K562 (cell line): Measurements from ENCODE around the gene MAP3K12. TPM values are rescaled to one million over a fixed set of nuclear protein-coding genes. Genes with fewer than 3 reads are reported as not detected.

Experiments
- ATF4 ChIP-seq: fragments of 450-650 bp; formaldehyde crosslinking; IDR thresholded peaks from 2 replicates; pipeline ENCODE4 v1.4.0; 2022; ENCODE audit warnings: mild to moderate bottlenecking, moderate library complexity
- CGGBP1 ChIP-seq: fragments of 250-450 bp; sonication (Bioruptor Pico); IDR thresholded peaks from 2 replicates; pipeline ENCODE4 v1.9.0; 2021; ENCODE audit warnings: mild to moderate bottlenecking
- CREB3L1 ChIP-seq: fragments of 450-650 bp; IDR thresholded peaks from 2 replicates; pipeline ENCODE4 v1.6.1; 2014; ENCODE audit warnings: low read depth, mild to moderate bottlenecking, moderate library complexity, borderline replicate concordance
- CREBBP ChIP-seq: IDR thresholded peaks from one replicate; pipeline ENCODE4 v1.6.1; 2012; ENCODE audit warnings: low read depth, mild to moderate bottlenecking, control low read depth, inconsistent platforms, low read length
- CTCFL ChIP-seq: IDR thresholded peaks from 2 replicates; pipeline ENCODE4 v1.6.1; 2011; ENCODE audit warnings: borderline replicate concordance, low read depth, mild to moderate bottlenecking, moderate library complexity, low read length; ENCODE audit not compliant: insufficient read depth, poor library complexity, severe bottlenecking
- GABPA ChIP-seq: fragments of 200-800 bp; sonication (Bioruptor generic); conservative IDR thresholded peaks from 2 replicates; pipeline ENCODE4 v1.6.1; 2016; ENCODE audit warnings: low read depth, missing genetic modification characterization, missing compliant biosample characterization
- HNRNPL ChIP-seq: fragments of 200-400 bp; formaldehyde crosslinking; IDR thresholded peaks from 2 replicates; pipeline ENCODE4 v1.6.1; 2017; ENCODE audit warnings: low read depth, mild to moderate bottlenecking, low read length
- KDM1A ChIP-seq, 2 experiments: fragments of 450-650 bp; IDR thresholded peaks; 2 replicates each; pipeline ENCODE4 v1.6.1; 2016; ENCODE audit warnings: mild to moderate bottlenecking in 2 of 2
- MCM7 ChIP-seq, 2 experiments: fragments of 450-650 bp; IDR thresholded peaks; 2 replicates each; pipeline ENCODE4 v1.6.1; 2016 to 2018
- MTA3 ChIP-seq: fragments of 450-650 bp; formaldehyde crosslinking; IDR thresholded peaks from 2 replicates; pipeline ENCODE4 v1.6.1; 2017; ENCODE audit warnings: mild to moderate bottlenecking, borderline replicate concordance
- NFE2 ChIP-seq: IDR thresholded peaks from 2 replicates; pipeline ENCODE4 v1.6.1; 2014; ENCODE audit warnings: antibody characterized with exemption, low read depth
- PTBP1 ChIP-seq: fragments of 200-400 bp; formaldehyde crosslinking; IDR thresholded peaks from 2 replicates; pipeline ENCODE4 v1.6.1; 2017; ENCODE audit warnings: low read depth, low read length
- RBM25 ChIP-seq: fragments of 200-400 bp; formaldehyde crosslinking; IDR thresholded peaks from 2 replicates; pipeline ENCODE4 v1.6.1; 2018; ENCODE audit warnings: low read length, low read depth, moderate library complexity; ENCODE audit not compliant: severe bottlenecking
- RNF2 ChIP-seq: sonication (generic); IDR thresholded peaks from 2 replicates; pipeline ENCODE4 v1.6.1; 2016
- ZC3H11A ChIP-seq: IDR thresholded peaks from 2 replicates; pipeline ENCODE4 v1.6.1; 2012; ENCODE audit warnings: low read depth, low read length, improper control_type of control experiment
- ZFX ChIP-seq: sonication (generic); formaldehyde crosslinking; IDR thresholded peaks from 2 replicates; pipeline ENCODE4 v1.8.0; 2022; ENCODE audit warnings: mild to moderate bottlenecking, missing genetic modification reagents, moderate library complexity
- ZNF239 ChIP-seq: fragments of 250-450 bp; sonication (Bioruptor Pico); IDR thresholded peaks from 2 replicates; pipeline ENCODE4 v1.4.0; 2020; ENCODE audit warnings: mild to moderate bottlenecking
- ZNF778 ChIP-seq: fragments of 450-650 bp; formaldehyde crosslinking; IDR thresholded peaks from 2 replicates; pipeline ENCODE4 v1.4.0; 2020; ENCODE audit warnings: mild to moderate bottlenecking, moderate library complexity
- polyA plus RNA-seq, 8 experiments: library from polyadenylated mRNA; depleted of rRNA in 4 of 8; stranded (reverse) in 5 of 8; unstranded in 3 of 8; fragments of >200 nt; fragmentation: Nextera tagmentation in 2 of 8; fragmentation: Illumina TruSeq in 1 of 8; extraction: Ambion mirVana in 2 of 8; extraction: Trizol in 1 of 8; gene quantifications; 2 replicates each; pipeline versions ENCODE4 v1.2.1 to v1.2.3, GENCODE V29; 2011 to 2014; ENCODE audit warnings: inconsistent platforms in 1 of 8, missing spikeins in 1 of 8
- total RNA-seq, 7 experiments: library from RNA; depleted of rRNA in 6 of 7; stranded (reverse); fragments of >200 nt in 6 of 7; fragmentation: Illumina TruSeq in 2 of 7; extraction: Trizol in 2 of 7; gene quantifications; 2 replicates each; pipeline versions ENCODE4 v1.2.1 to v1.2.3, GENCODE V29; 2011 to 2021; ENCODE audit warnings: low replicate concordance in 1 of 7
- TF ChIP-seq, protein P1 (sequence below): fragments of 250-450 bp; sonication (Bioruptor Pico); IDR thresholded peaks from 2 replicates; pipeline ENCODE4 v1.5.0; 2020; ENCODE audit warnings: mild to moderate bottlenecking

The MAP3K12 gene
- total and polyA plus RNA-seq, 9 of the 15 experiments (the other 6 are each of a cell fraction or from before 2014, with no cell fraction given) = 0.10 to 2.4 (median 1.6) TPM

DNA sequence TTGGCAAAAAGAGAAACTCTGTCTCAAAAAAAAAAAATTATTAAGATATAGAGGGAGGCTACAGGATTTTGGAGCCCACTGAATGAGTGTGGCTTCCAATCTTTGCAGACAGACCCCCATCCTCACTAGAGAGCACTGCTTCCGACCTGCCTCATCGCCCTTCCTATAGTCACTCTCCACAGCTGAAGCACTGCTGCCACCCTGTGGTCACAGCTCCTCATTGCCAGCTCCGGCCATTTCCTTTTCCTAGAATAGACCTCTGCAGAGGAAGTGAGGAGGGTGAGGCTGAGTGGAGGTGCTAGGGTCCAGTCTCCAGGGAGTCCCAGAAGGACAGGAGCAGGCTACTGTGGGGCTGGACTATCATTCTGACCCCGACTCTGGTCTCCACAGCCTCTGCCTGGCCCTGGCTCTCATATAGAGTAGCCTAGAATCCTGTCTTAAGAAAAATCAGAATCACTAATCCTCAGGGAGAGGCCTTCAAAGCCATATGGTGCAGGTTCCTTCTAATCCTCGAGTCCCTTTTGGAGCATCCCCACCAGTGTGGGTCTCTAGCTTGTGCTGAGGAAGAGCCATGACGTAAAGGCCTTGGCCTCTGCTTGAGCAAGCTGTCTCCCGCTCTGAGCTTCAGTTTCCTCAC is 9.4 kb upstream of the MAP3K12 start (continued):
- TF ChIP-seq, protein P1, sequence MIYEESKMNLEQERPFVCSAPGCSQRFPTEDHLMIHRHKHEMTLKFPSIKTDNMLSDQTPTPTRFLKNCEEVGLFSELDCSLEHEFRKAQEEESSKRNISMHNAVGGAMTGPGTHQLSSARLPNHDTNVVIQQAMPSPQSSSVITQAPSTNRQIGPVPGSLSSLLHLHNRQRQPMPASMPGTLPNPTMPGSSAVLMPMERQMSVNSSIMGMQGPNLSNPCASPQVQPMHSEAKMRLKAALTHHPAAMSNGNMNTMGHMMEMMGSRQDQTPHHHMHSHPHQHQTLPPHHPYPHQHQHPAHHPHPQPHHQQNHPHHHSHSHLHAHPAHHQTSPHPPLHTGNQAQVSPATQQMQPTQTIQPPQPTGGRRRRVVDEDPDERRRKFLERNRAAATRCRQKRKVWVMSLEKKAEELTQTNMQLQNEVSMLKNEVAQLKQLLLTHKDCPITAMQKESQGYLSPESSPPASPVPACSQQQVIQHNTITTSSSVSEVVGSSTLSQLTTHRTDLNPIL = no peak
- no peak for TF ChIP-seq PTBP1
- TF ChIP-seq MTA3 = no peak
- TF ChIP-seq CREB3L1 = no peak
- TF ChIP-seq KDM1A (IDR thresholded peaks at IDR 0.05) = no peak
- no peak for TF ChIP-seq ZNF239 (CRISPR knock-in tag)
- no peak for TF ChIP-seq CGGBP1 (CRISPR knock-in tag)
- TF ChIP-seq MCM7 (IDR thresholded peaks at IDR 0.05) = no peak
- TF ChIP-seq ATF4 (CRISPR knock-in tag) = no peak
- no peak for TF ChIP-seq ZFX (CRISPR knock-in tag)
- no peak for TF ChIP-seq CREBBP
- TF ChIP-seq NFE2 = no peak
- no peak for TF ChIP-seq HNRNPL
- no peak; the same call in 1 of the 2 replicates for TF ChIP-seq ZC3H11A
- no peak for TF ChIP-seq RBM25
- no peak for TF ChIP-seq GABPA (tag)
- TF ChIP-seq RNF2 = no peak
- TF ChIP-seq CTCFL = no peak
- TF ChIP-seq ZNF778 (CRISPR knock-in tag) = no peak
